ENCODE measurements around the gene TUBA4A. TPM values are rescaled to one million over a fixed set of nuclear protein-coding genes. Genes with fewer than 3 reads are reported as not detected.

Gene TUBA4A
- polyA plus RNA-seq, 3 donors, result 27.7 to 111 (median 37.9) TPM

GRCh38 chr2:219250049-219250781, 3.5 kb downstream of the TUBA4A start:
- no peak for DNase-seq (ENCODE audit: extremely low read depth in 1 of 11, low read depth in 9 of 11, low spot score in 4 of 11)

- DNase-seq (ENCODE audit: extremely low read depth in 1 of 11, low read depth in 9 of 11, low spot score in 4 of 11), result peak in 3 of 11 donors; percentile 44 to 80 (median 45)
Measured at GRCh38 chr2:219249203-219249980, 4.3 kb downstream of the TUBA4A start.

- DNase-seq (ENCODE audit: extremely low read depth in 1 of 11, low read depth in 9 of 11, low spot score in 4 of 11), result no peak
Measured at GRCh38 chr2:219248845-219249202, 4.9 kb downstream of the TUBA4A start.

GRCh38 chr2:219247678-219248642, 5.8 kb downstream of the TUBA4A start:
- DNase-seq (ENCODE audit: extremely low read depth in 1 of 11, low read depth in 9 of 11, low spot score in 4 of 11), result no peak

GRCh38 chr2:219246559-219246958, 7.2 kb downstream of the TUBA4A start:
- DNase-seq (ENCODE audit: extremely low read depth in 1 of 11, low read depth in 9 of 11, low spot score in 4 of 11), result no peak

- no peak for DNase-seq (ENCODE audit: extremely low read depth in 1 of 11, low read depth in 9 of 11, low spot score in 4 of 11)
Measured at GRCh38 chr2:219245899-219246230, 7.9 kb downstream of the TUBA4A start.

- DNase-seq (ENCODE audit: extremely low read depth in 1 of 11, low read depth in 9 of 11, low spot score in 4 of 11), result peak; percentile 80 to 94 (median 92)
Measured at GRCh38 chr2:219245148-219245898, 8.4 kb downstream of the TUBA4A start, which contains the start of the genes GLB1L and STK16. Gene GLB1L (minus strand): TSS chr2:219245444. CDS start chr2:219243573, 1,871 bp downstream. Gene STK16 (plus strand): TSS chr2:219245479. CDS start chr2:219246000, 521 bp downstream.

- no peak for DNase-seq (ENCODE audit: extremely low read depth in 1 of 11, low read depth in 9 of 11, low spot score in 4 of 11)
Measured at GRCh38 chr2:219244789-219245147, 8.9 kb downstream of the TUBA4A start.

- no peak for DNase-seq (ENCODE audit: extremely low read depth in 1 of 11, low read depth in 9 of 11, low spot score in 4 of 11)
Measured at GRCh38 chr2:219243291-219243761, 10.4 kb downstream of the TUBA4A start.

GRCh38 chr2:219234331-219234730, 19.4 kb downstream of the TUBA4A start:
- DNase-seq (ENCODE audit: extremely low read depth in 1 of 11, low read depth in 9 of 11, low spot score in 4 of 11), result no peak

- no peak for DNase-seq (ENCODE audit: extremely low read depth in 1 of 11, low read depth in 9 of 11, low spot score in 4 of 11)
Measured at GRCh38 chr2:219230059-219230540, 23.6 kb downstream of the TUBA4A start.

- peak; percentile 90 to 99 (median 97) for DNase-seq (ENCODE audit: extremely low read depth in 1 of 11, low read depth in 9 of 11, low spot score in 4 of 11)
Measured at GRCh38 chr2:219229305-219230058, 24.2 kb downstream of the TUBA4A start, which contains the start of the genes ANKZF1 and ATG9A. Gene ANKZF1 (plus strand): TSS chr2:219229806. CDS start chr2:219230258, 452 bp downstream. Gene ATG9A (minus strand): TSS chr2:219229636. CDS start chr2:219228024, 1,612 bp downstream.

- no peak for DNase-seq (ENCODE audit: extremely low read depth in 1 of 11, low read depth in 9 of 11, low spot score in 4 of 11)
Measured at GRCh38 chr2:219228911-219229304, 24.8 kb downstream of the TUBA4A start.

- DNase-seq (ENCODE audit: extremely low read depth in 1 of 11, low read depth in 9 of 11, low spot score in 4 of 11), result no peak
Measured at GRCh38 chr2:219228041-219228910, 25.4 kb downstream of the TUBA4A start.

GRCh38 chr2:219225350-219225749, 28.4 kb downstream of the TUBA4A start:
- DNase-seq (ENCODE audit: extremely low read depth in 1 of 11, low read depth in 9 of 11, low spot score in 4 of 11), result no peak

GRCh38 chr2:219223831-219224610, 29.7 kb downstream of the TUBA4A start:
- no peak for DNase-seq (ENCODE audit: extremely low read depth in 1 of 11, low read depth in 9 of 11, low spot score in 4 of 11)
